Activated CD4-positive, alpha-beta T cell treated with anti-CD3 and anti-CD28 coated beads, Interleukin-2, amount 50 U/mL, for 1 hour (primary cell): ENCODE results near the gene RHO.

Experiments used
- DNase-seq: peaks from one replicate; pipeline ENCODE4 v3.0.0-alpha.2; 2020

Gene RHO

DNA sequence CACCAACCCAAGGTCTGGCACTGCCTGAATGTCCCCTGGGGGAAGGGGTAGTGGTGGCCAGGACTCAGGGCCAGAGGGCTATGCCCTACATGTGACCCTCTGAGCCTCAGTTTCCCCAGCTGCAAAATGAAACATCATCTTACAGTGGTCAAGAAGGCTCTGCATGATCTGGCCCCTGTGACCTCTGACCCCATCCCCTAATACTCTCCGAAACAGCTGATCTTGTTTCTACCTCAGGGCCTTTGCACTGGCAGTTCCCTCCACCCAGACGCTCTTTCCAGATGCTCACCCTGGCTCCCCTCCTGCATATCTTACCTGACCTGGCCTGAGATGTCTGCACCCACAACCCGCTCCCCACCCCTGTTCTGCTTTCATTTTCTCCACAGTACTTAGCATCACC, 56.2 kb downstream of the RHO start:
- DNase-seq, result no peak
